Activated CD4-positive, alpha-beta T cell treated with anti-CD3 and anti-CD28 coated beads, Interleukin-2, amount 10 ng/mL, durations not matched to agents 7 days and 5 days (primary cell): ENCODE data around the gene SERTAD2. TPM values are rescaled to one million over a fixed set of nuclear protein-coding genes. Genes with fewer than 3 reads are reported as not detected.

Source experiments
- CTCF ChIA-PET: fragments of 350-600 bp; sonication (Branson Sonifier 250); formaldehyde crosslinking; loops from one replicate; lab custom pipeline; 2021; ENCODE audit warnings: antibody characterized with exemption; lab: Charles Lee
- POLR2A ChIA-PET: fragments of 350-600 bp; sonication (Branson Sonifier 250); formaldehyde crosslinking; loops from one replicate; lab custom pipeline; 2021; ENCODE audit warnings: antibody characterized with exemption; lab: Charles Lee
- DNase-seq: peaks from one replicate; pipeline ENCODE4 v3.0.0-alpha.2; 2020
- H3K27ac Mint-ChIP-seq: one replicate; pipeline ENCODE4 v1.8.0; 2021; ENCODE audit warnings: mild to moderate bottlenecking, moderate library complexity, mixed read lengths
- H3K27me3 Mint-ChIP-seq: one replicate; pipeline ENCODE4 v1.8.0; 2021; ENCODE audit warnings: mixed read lengths
- H3K36me3 Mint-ChIP-seq: one replicate; pipeline ENCODE4 v1.8.0; 2021; ENCODE audit warnings: low read depth, mixed read lengths
- H3K4me1 Mint-ChIP-seq: one replicate; pipeline ENCODE4 v1.8.0; 2021; ENCODE audit warnings: mixed read lengths
- H3K4me3 Mint-ChIP-seq: one replicate; pipeline ENCODE4 v1.8.0; 2021; ENCODE audit warnings: mild to moderate bottlenecking, moderate library complexity, mixed read lengths
- H3K9me3 Mint-ChIP-seq: one replicate; pipeline ENCODE4 v1.8.0; 2021; ENCODE audit warnings: mixed read lengths
- total RNA-seq, 2 experiments: library from RNA; stranded (reverse); gene quantifications; one replicate each; pipeline ENCODE4 v1.2.3, GENCODE V29; 2021

Gene SERTAD2
- total RNA-seq, result 10 to 100 TPM; 16.9 to 18.7 TPM

GRCh38 chr2:64653109-64654062, at the start of gene SERTAD2:
SERTAD2 (minus strand) TSS chr2:64653913; CDS start chr2:64636871, 17,042 bp downstream.
- POLR2A ChIA-PET, result interaction anchor here (0.5 to 1.1 kb wide), 5 partner anchors 9 to 616 kb away, joined by 3 to 5 read pairs (median 4); no protein-coding TSS in a partner anchor
- H3K27ac Mint-ChIP-seq, result peak within 1 kb of the TSS; percentile 91
- no peaks in the 10 kb centered on the region for H3K9me3 Mint-ChIP-seq
- peaks cover 65% of the 10 kb centered on the region for H3K4me1 Mint-ChIP-seq
- H3K4me3 Mint-ChIP-seq, result peak within 1 kb of the TSS; percentile 88
- DNase-seq, result peak; percentile 87
- H3K36me3 Mint-ChIP-seq, result no peaks in the 10 kb centered on the region
- no peaks in the 10 kb centered on the region for H3K27me3 Mint-ChIP-seq
- CTCF ChIA-PET, result interaction anchor here (0.8 to 6.7 kb wide), 30 partner anchors 9 to 323 kb away, joined by 3 to 45 read pairs (median 5); partner anchors contain the start of gene AFTPH

- no peak for DNase-seq
- POLR2A ChIA-PET, result no interaction called here
- Mint-ChIP-seq H3K4me3 (no peak overlapping the region), H3K9me3 (peaks cover 3% of the 10 kb centered on the region), H3K27me3 (no peaks in the 10 kb centered on the region), H3K36me3 (peaks cover 6% of the 10 kb centered on the region), H3K27ac (peak overlapping the region; percentile 31), H3K4me1 (peaks cover 52% of the 10 kb centered on the region)
- CTCF ChIA-PET, result interaction anchor here (0.6 to 0.7 kb wide), 3 partner anchors 49 to 51 kb away, joined by 3 to 5 read pairs (median 4); no protein-coding TSS in a partner anchor
Observed at GRCh38 chr2:64700133-64700809, 46.6 kb upstream of the SERTAD2 start.

GRCh38 chr2:64699712-64700111, 46.0 kb upstream of the SERTAD2 start:
- peaks cover 52% of the 10 kb centered on the region for H3K4me1 Mint-ChIP-seq
- H3K9me3 Mint-ChIP-seq, result peaks cover 3% of the 10 kb centered on the region
- CTCF ChIA-PET, result no interaction called here
- H3K4me3 Mint-ChIP-seq, result no peak overlapping the region
- no peaks in the 10 kb centered on the region for H3K27me3 Mint-ChIP-seq
- peaks cover 6% of the 10 kb centered on the region for H3K36me3 Mint-ChIP-seq
- H3K27ac Mint-ChIP-seq, result peak overlapping the region; percentile 31
- POLR2A ChIA-PET, result no interaction called here
- DNase-seq, result no peak

- POLR2A ChIA-PET, result no interaction called here
- no peak for DNase-seq
- Mint-ChIP-seq H3K4me3 (no peak overlapping the region), H3K27ac (peak overlapping the region; percentile 65), H3K4me1 (peaks cover 51% of the 10 kb centered on the region), H3K36me3 (peaks cover 6% of the 10 kb centered on the region), H3K27me3 (no peaks in the 10 kb centered on the region), H3K9me3 (peaks cover 3% of the 10 kb centered on the region)
- CTCF ChIA-PET, result interaction anchor here (0.7 to 1.6 kb wide), 2 partner anchors 13 to 35 kb away, joined by 3 read pairs; no protein-coding TSS in a partner anchor
Observed at GRCh38 chr2:64698668-64699444, 45.1 kb upstream of the SERTAD2 start.

- ChIA-PET CTCF (interaction anchor here (1.6 kb wide), 1 partner anchor 35 kb away, joined by 3 read pairs; no protein-coding TSS in a partner anchor), POLR2A (no interaction called here)
- Mint-ChIP-seq H3K4me3 (no peak overlapping the region), H3K4me1 (peaks cover 51% of the 10 kb centered on the region), H3K36me3 (peaks cover 8% of the 10 kb centered on the region), H3K27me3 (no peaks in the 10 kb centered on the region), H3K27ac (no peak overlapping the region), H3K9me3 (peaks cover 3% of the 10 kb centered on the region)
- no peak for DNase-seq
Observed at GRCh38 chr2:64698177-64698643, 44.5 kb upstream of the SERTAD2 start.

GRCh38 chr2:64697297-64698176, 43.8 kb upstream of the SERTAD2 start:
- Mint-ChIP-seq H3K27me3 (no peaks in the 10 kb centered on the region), H3K9me3 (peaks cover 3% of the 10 kb centered on the region), H3K27ac (no peak overlapping the region), H3K4me1 (peaks cover 51% of the 10 kb centered on the region), H3K4me3 (no peak overlapping the region), H3K36me3 (peaks cover 10% of the 10 kb centered on the region)
- no peak for DNase-seq
- ChIA-PET CTCF (interaction anchor here (0.6 to 2.3 kb wide), 8 partner anchors 7 to 126 kb away, joined by 3 to 12 read pairs (median 4); partner anchors contain the start of gene SERTAD2), POLR2A (no interaction called here)

GRCh38 chr2:64696636-64697035, 42.9 kb upstream of the SERTAD2 start:
- Mint-ChIP-seq H3K4me3 (no peak overlapping the region), H3K27ac (no peak overlapping the region), H3K9me3 (peaks cover 6% of the 10 kb centered on the region), H3K4me1 (peaks cover 51% of the 10 kb centered on the region), H3K27me3 (no peaks in the 10 kb centered on the region), H3K36me3 (peaks cover 13% of the 10 kb centered on the region)
- POLR2A ChIA-PET, result no interaction called here
- CTCF ChIA-PET, result interaction anchor here (0.6 to 2.3 kb wide), 11 partner anchors 8 to 479 kb away, joined by 3 to 12 read pairs (median 3); partner anchors contain the start of gene SERTAD2
- DNase-seq, result no peak

- Mint-ChIP-seq H3K4me3 (no peak overlapping the region), H3K27ac (no peak overlapping the region), H3K9me3 (peaks cover 6% of the 10 kb centered on the region), H3K4me1 (peaks cover 49% of the 10 kb centered on the region), H3K27me3 (no peaks in the 10 kb centered on the region), H3K36me3 (peaks cover 10% of the 10 kb centered on the region)
- POLR2A ChIA-PET, result interaction anchor here (0.5 kb wide), 1 partner anchor 361 kb away, joined by 3 read pairs; no protein-coding TSS in a partner anchor
- no peak for DNase-seq
- CTCF ChIA-PET, result interaction anchor here (0.7 to 2.3 kb wide), 11 partner anchors 9 to 74 kb away, joined by 3 to 12 read pairs (median 3); partner anchors contain the start of gene SERTAD2
Observed at GRCh38 chr2:64695721-64696261, 42.1 kb upstream of the SERTAD2 start.

- ChIA-PET CTCF (interaction anchor here (1.3 kb wide), 1 partner anchor 19 kb away, joined by 3 read pairs; no protein-coding TSS in a partner anchor), POLR2A (interaction anchor here (0.7 kb wide), 1 partner anchor 18 kb away, joined by 3 read pairs; no protein-coding TSS in a partner anchor)
- peaks cover 6% of the 10 kb centered on the region for H3K9me3 Mint-ChIP-seq
- DNase-seq, result no peak
- no peak overlapping the region for H3K4me3 Mint-ChIP-seq
- peaks cover 18% of the 10 kb centered on the region for H3K4me1 Mint-ChIP-seq
- no peak overlapping the region for H3K27ac Mint-ChIP-seq
- no peaks in the 10 kb centered on the region for H3K27me3 Mint-ChIP-seq
- peaks cover 11% of the 10 kb centered on the region for H3K36me3 Mint-ChIP-seq
Observed at GRCh38 chr2:64692401-64692800, 38.7 kb upstream of the SERTAD2 start.

- Mint-ChIP-seq H3K4me3 (no peak overlapping the region), H3K9me3 (peaks cover 6% of the 10 kb centered on the region), H3K4me1 (no peaks in the 10 kb centered on the region), H3K36me3 (peaks cover 12% of the 10 kb centered on the region), H3K27ac (no peak overlapping the region), H3K27me3 (no peaks in the 10 kb centered on the region)
- no peak for DNase-seq
- POLR2A ChIA-PET, result no interaction called here
- CTCF ChIA-PET, result interaction anchor here (1.6 kb wide), 1 partner anchor 9 kb away, joined by 3 read pairs; no protein-coding TSS in a partner anchor
Observed at GRCh38 chr2:64688909-64689308, 35.2 kb upstream of the SERTAD2 start.
